PC-3 (cell line): ENCODE measurements around the gene BRD8.

Experiments used
- EZH2 ChIP-seq: fragments of 300-600 bp; sonication (generic); IDR thresholded peaks from one replicate; pipeline ENCODE4 v1.6.1; 2017; ENCODE audit warnings: antibody characterized with exemption, mild to moderate bottlenecking, low read length; ENCODE audit not compliant: unreplicated experiment
- TF ChIP-seq, protein P1 (sequence below): fragments of 300-600 bp; sonication (generic); conservative IDR thresholded peaks from 2 replicates; pipeline ENCODE4 v1.5.1; 2017; ENCODE audit warnings: antibody characterized with exemption, low read depth, mild to moderate bottlenecking, low read length

DNA sequence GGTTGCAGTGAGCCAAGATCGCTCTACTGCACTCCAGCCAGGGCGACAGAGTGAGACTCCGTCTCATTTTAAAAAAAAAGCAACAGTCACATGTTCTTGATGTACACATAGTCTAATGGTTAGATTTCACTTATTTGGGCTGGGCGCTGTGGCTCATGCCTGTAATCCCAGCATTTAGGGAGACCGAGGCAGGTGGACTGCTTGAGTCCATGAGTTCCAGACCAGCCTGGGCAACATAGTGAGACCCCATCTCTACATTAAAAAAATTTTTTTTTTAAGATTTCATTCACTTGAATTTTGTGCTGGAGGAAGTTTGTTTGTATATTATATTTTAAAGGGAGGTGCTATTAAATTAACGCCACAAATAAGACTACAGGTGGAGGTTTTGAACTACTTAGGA lies 72.7 kb downstream of the BRD8 start:
- TF ChIP-seq, protein P1, sequence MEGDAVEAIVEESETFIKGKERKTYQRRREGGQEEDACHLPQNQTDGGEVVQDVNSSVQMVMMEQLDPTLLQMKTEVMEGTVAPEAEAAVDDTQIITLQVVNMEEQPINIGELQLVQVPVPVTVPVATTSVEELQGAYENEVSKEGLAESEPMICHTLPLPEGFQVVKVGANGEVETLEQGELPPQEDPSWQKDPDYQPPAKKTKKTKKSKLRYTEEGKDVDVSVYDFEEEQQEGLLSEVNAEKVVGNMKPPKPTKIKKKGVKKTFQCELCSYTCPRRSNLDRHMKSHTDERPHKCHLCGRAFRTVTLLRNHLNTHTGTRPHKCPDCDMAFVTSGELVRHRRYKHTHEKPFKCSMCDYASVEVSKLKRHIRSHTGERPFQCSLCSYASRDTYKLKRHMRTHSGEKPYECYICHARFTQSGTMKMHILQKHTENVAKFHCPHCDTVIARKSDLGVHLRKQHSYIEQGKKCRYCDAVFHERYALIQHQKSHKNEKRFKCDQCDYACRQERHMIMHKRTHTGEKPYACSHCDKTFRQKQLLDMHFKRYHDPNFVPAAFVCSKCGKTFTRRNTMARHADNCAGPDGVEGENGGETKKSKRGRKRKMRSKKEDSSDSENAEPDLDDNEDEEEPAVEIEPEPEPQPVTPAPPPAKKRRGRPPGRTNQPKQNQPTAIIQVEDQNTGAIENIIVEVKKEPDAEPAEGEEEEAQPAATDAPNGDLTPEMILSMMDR, result no peak
- TF ChIP-seq EZH2, result no peak
